ENCODE data around the gene NRXN2. TPM values are rescaled to one million over a fixed set of nuclear protein-coding genes. Genes with fewer than 3 reads are reported as not detected.
A peak's percentile ranks its signal among the peaks of the same experiment; 100 is the strongest.

Gene NRXN2
- total RNA-seq, 1 experiment from 2014 or later: not detected

GRCh38 chr11:64698427-64698826 is 24.6 kb downstream of the NRXN2 start:
- no peak for DNase-seq (ENCODE audit: low spot score)

- no peak for DNase-seq (ENCODE audit: low spot score)
Measured at GRCh38 chr11:64697663-64698375, 25.2 kb downstream of the NRXN2 start.

- DNase-seq (ENCODE audit: low spot score): no peak
Measured at GRCh38 chr11:64696045-64696444, 27.0 kb downstream of the NRXN2 start.

- DNase-seq (ENCODE audit: low spot score): no peak
Measured at GRCh38 chr11:64695548-64695947, 27.4 kb downstream of the NRXN2 start.

GRCh38 chr11:64694821-64695365 is 28.1 kb downstream of the NRXN2 start:
- DNase-seq (ENCODE audit: low spot score): no peak

- no peak for DNase-seq (ENCODE audit: low spot score)
Measured at GRCh38 chr11:64694026-64694755, 28.8 kb downstream of the NRXN2 start.

GRCh38 chr11:64692764-64693331 is 30.1 kb downstream of the NRXN2 start:
- no peak for DNase-seq (ENCODE audit: low spot score)

- DNase-seq (ENCODE audit: low spot score): no peak
Measured at GRCh38 chr11:64691543-64691942, 31.5 kb downstream of the NRXN2 start.

- no peak for DNase-seq (ENCODE audit: low spot score)
Measured at GRCh38 chr11:64690235-64690634, 32.8 kb downstream of the NRXN2 start.

- peak; percentile 95 for DNase-seq (ENCODE audit: low spot score)
Measured at GRCh38 chr11:64688534-64688982, 34.4 kb downstream of the NRXN2 start.

GRCh38 chr11:64687643-64688533 is 35.1 kb downstream of the NRXN2 start:
- no peak for DNase-seq (ENCODE audit: low spot score)

- no peak for DNase-seq (ENCODE audit: low spot score)
Measured at GRCh38 chr11:64687204-64687603, 35.8 kb downstream of the NRXN2 start.

- no peak for DNase-seq (ENCODE audit: low spot score)
Measured at GRCh38 chr11:64686466-64687170, 36.4 kb downstream of the NRXN2 start.

GRCh38 chr11:64685536-64685935 is 37.5 kb downstream of the NRXN2 start:
- no peak for DNase-seq (ENCODE audit: low spot score)

GRCh38 chr11:64684357-64684756 is 38.6 kb downstream of the NRXN2 start:
- no peak for DNase-seq (ENCODE audit: low spot score)

- no peak for DNase-seq (ENCODE audit: low spot score)
Measured at GRCh38 chr11:64681171-64681570, 41.8 kb downstream of the NRXN2 start.

GRCh38 chr11:64679846-64680245 is 43.2 kb downstream of the NRXN2 start:
- no peak for DNase-seq (ENCODE audit: low spot score)

- DNase-seq (ENCODE audit: low spot score): no peak
Measured at GRCh38 chr11:64677441-64678023, 45.5 kb downstream of the NRXN2 start.

- DNase-seq (ENCODE audit: low spot score): no peak
Measured at GRCh38 chr11:64676261-64676615, 46.8 kb downstream of the NRXN2 start.

GRCh38 chr11:64675450-64676260 is 47.3 kb downstream of the NRXN2 start:
- DNase-seq (ENCODE audit: low spot score): no peak

Measured in HT-29 (cell line).